ENCODE measurements around the gene ENAH. TPM values are rescaled to one million over a fixed set of nuclear protein-coding genes. Genes with fewer than 3 reads are reported as not detected.
A peak's percentile ranks its signal among the peaks of the same experiment; 100 is the strongest.

The ENAH gene
- total and polyA plus RNA-seq, 2 donors (not counting 1 experiment from before 2014, with no cell fraction given): 85.0 to 210 TPM

DNA sequence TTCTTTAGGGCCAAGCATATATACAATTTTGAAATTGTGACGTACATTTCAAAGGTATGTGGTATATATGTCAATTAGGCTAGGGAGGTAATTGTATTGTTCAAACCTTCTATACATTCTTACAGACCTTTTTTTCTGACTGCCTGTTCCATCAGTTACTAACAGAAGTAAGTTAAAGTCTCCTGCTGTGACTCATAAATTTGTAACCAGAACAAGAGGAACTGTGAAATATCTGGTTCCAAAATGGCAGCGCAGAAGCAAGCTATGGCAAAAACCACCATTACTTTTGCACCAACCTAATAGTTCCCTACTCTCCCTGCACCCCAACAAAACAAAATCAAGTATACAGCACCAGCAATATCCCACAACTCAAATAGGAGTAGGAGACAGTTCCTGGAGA is 93.6 kb downstream of the ENAH start:
- Histone ChIP-seq H3K4me1 (ENCODE audit: control insufficient read depth, extremely low read depth, insufficient read depth, low read length) (no peaks in the 10 kb centered on the region), H3K79me2 (ENCODE audit: control insufficient read depth, insufficient read depth, low read length) (no peaks in the 10 kb centered on the region), H3K9ac (ENCODE audit: insufficient read depth, low read length) (no peak overlapping the region), H4K20me1 (ENCODE audit: control insufficient read depth, extremely low read depth, insufficient read depth, low read length) (no peaks in the 10 kb centered on the region), H2AFZ (ENCODE audit: low read length) (no peak overlapping the region), H3K9me3 (ENCODE audit: control insufficient read depth, insufficient read depth, low read depth, low read length) (no peaks in the 10 kb centered on the region), H3K36me3 (ENCODE audit: control insufficient read depth, insufficient read depth, low read length) (no peaks in the 10 kb centered on the region), H3K27me3 (ENCODE audit: control insufficient read depth, insufficient read depth, low read length) (no peaks in the 10 kb centered on the region), H3K27ac (ENCODE audit: insufficient read depth, low read length) (no peak overlapping the region), H3K4me3 (replicated peaks in 1 of 4; ENCODE audit: control extremely low read depth in 1 of 4, insufficient read depth in 1 of 4, low read depth in 3 of 4, low read length in 4 of 4) (no peak overlapping the region), H3K4me2 (ENCODE audit: extremely low read depth, insufficient read depth, low read length) (no peak overlapping the region)
- peak in 1 of 2 donors; percentile 17 for DNase-seq (ENCODE audit: low read depth in 2 of 2)
- no peak for TF ChIP-seq EZH2 (IDR thresholded peaks at IDR 0.05; ENCODE audit: low read length, missing control alignments)
- TF ChIP-seq, protein P1, sequence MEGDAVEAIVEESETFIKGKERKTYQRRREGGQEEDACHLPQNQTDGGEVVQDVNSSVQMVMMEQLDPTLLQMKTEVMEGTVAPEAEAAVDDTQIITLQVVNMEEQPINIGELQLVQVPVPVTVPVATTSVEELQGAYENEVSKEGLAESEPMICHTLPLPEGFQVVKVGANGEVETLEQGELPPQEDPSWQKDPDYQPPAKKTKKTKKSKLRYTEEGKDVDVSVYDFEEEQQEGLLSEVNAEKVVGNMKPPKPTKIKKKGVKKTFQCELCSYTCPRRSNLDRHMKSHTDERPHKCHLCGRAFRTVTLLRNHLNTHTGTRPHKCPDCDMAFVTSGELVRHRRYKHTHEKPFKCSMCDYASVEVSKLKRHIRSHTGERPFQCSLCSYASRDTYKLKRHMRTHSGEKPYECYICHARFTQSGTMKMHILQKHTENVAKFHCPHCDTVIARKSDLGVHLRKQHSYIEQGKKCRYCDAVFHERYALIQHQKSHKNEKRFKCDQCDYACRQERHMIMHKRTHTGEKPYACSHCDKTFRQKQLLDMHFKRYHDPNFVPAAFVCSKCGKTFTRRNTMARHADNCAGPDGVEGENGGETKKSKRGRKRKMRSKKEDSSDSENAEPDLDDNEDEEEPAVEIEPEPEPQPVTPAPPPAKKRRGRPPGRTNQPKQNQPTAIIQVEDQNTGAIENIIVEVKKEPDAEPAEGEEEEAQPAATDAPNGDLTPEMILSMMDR (conservative IDR thresholded peaks at IDR 0.05 in 1 of 2, IDR thresholded peaks at IDR 0.05 in 1 of 2; ENCODE audit: low read depth in 1 of 2, low read length in 2 of 2): no peak

DNA sequence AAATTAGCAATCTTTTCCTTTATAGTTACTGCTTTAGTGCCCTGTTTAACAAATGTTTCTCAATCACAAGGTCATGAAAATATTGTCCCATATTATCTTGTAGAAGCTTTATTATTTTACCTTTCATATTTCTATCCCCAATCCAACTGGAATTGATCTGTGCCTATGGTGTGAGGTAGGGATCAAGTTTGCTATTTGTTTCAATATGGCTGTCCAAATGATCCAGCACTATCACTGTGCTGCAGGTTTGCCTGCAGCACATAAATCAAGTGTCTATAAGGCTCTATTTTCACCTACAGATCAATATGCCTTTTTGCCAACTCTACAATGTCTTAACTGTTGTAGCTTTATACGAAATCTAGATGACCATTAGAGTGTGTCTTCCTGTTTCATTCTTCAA is 96.2 kb downstream of the ENAH start:
- H3K9me3 ChIP-seq (ENCODE audit: control insufficient read depth, insufficient read depth, low read depth, low read length): no peaks in the 10 kb centered on the region
- no peaks in the 10 kb centered on the region for H3K79me2 ChIP-seq (ENCODE audit: control insufficient read depth, insufficient read depth, low read length)
- no peaks in the 10 kb centered on the region for H4K20me1 ChIP-seq (ENCODE audit: control insufficient read depth, extremely low read depth, insufficient read depth, low read length)

DNA sequence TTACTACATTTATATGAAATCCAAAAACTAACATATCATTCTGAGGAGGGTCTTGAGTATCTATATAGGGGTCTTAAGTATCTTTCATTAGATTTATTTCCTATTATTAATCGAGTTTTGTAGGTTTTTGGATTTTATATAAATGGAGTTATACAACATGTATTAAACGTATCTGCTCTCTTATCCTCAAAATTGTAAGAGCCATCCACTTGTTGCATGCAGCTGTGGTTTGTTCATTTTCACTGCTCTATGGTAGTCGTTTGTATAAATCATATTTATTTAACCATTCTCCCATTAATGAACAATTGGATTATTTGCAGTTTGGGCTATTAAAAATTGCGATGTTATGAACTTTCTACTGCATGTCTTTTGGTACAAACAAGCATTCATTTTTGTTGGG is 97.1 kb downstream of the ENAH start:
- Histone ChIP-seq H4K20me1 (ENCODE audit: control insufficient read depth, extremely low read depth, insufficient read depth, low read length) (no peaks in the 10 kb centered on the region), H3K79me2 (ENCODE audit: control insufficient read depth, insufficient read depth, low read length) (no peaks in the 10 kb centered on the region), H3K9ac (ENCODE audit: insufficient read depth, low read length) (no peak overlapping the region), H3K27me3 (ENCODE audit: control insufficient read depth, insufficient read depth, low read length) (no peaks in the 10 kb centered on the region), H3K4me1 (ENCODE audit: control insufficient read depth, extremely low read depth, insufficient read depth, low read length) (no peaks in the 10 kb centered on the region), H3K4me3 (replicated peaks in 1 of 4; ENCODE audit: control extremely low read depth in 1 of 4, insufficient read depth in 1 of 4, low read depth in 3 of 4, low read length in 4 of 4) (no peak overlapping the region), H3K4me2 (ENCODE audit: extremely low read depth, insufficient read depth, low read length) (no peak overlapping the region), H2AFZ (ENCODE audit: low read length) (no peak overlapping the region), H3K27ac (ENCODE audit: insufficient read depth, low read length) (no peak overlapping the region), H3K36me3 (ENCODE audit: control insufficient read depth, insufficient read depth, low read length) (no peaks in the 10 kb centered on the region), H3K9me3 (ENCODE audit: control insufficient read depth, insufficient read depth, low read depth, low read length) (no peaks in the 10 kb centered on the region)
- no peak for DNase-seq (ENCODE audit: low read depth in 2 of 2)
- TF ChIP-seq, protein P1 (conservative IDR thresholded peaks at IDR 0.05 in 1 of 2, IDR thresholded peaks at IDR 0.05 in 1 of 2; ENCODE audit: low read depth in 1 of 2, low read length in 2 of 2): no peak
- TF ChIP-seq EZH2 (IDR thresholded peaks at IDR 0.05; ENCODE audit: low read length, missing control alignments): no peak

More for the DNA sequence above, 96.2 kb downstream of the ENAH start:
- TF ChIP-seq, protein P1 (conservative IDR thresholded peaks at IDR 0.05 in 1 of 2, IDR thresholded peaks at IDR 0.05 in 1 of 2; ENCODE audit: low read depth in 1 of 2, low read length in 2 of 2): no peak
- TF ChIP-seq EZH2 (IDR thresholded peaks at IDR 0.05; ENCODE audit: low read length, missing control alignments): no peak
- Histone ChIP-seq H3K27ac (ENCODE audit: insufficient read depth, low read length) (no peak overlapping the region), H3K27me3 (ENCODE audit: control insufficient read depth, insufficient read depth, low read length) (no peaks in the 10 kb centered on the region), H3K4me2 (ENCODE audit: extremely low read depth, insufficient read depth, low read length) (no peak overlapping the region), H3K9ac (ENCODE audit: insufficient read depth, low read length) (no peak overlapping the region), H3K36me3 (ENCODE audit: control insufficient read depth, insufficient read depth, low read length) (no peaks in the 10 kb centered on the region), H2AFZ (ENCODE audit: low read length) (no peak overlapping the region), H3K4me1 (ENCODE audit: control insufficient read depth, extremely low read depth, insufficient read depth, low read length) (no peaks in the 10 kb centered on the region), H3K4me3 (replicated peaks in 1 of 4; ENCODE audit: control extremely low read depth in 1 of 4, insufficient read depth in 1 of 4, low read depth in 3 of 4, low read length in 4 of 4) (no peak overlapping the region)
- no peak for DNase-seq (ENCODE audit: low read depth in 2 of 2)

All from fibroblast of lung (primary cell).